ENCODE results near the gene CIC. TPM values are rescaled to one million over a fixed set of nuclear protein-coding genes. Genes with fewer than 3 reads are reported as not detected.
A peak's percentile ranks its signal among the peaks of the same experiment; 100 is the strongest.

The CIC gene
- total RNA-seq, 4 donors from 2014 or later, result 31.4 to 69.4 (median 49.0) TPM

DNA sequence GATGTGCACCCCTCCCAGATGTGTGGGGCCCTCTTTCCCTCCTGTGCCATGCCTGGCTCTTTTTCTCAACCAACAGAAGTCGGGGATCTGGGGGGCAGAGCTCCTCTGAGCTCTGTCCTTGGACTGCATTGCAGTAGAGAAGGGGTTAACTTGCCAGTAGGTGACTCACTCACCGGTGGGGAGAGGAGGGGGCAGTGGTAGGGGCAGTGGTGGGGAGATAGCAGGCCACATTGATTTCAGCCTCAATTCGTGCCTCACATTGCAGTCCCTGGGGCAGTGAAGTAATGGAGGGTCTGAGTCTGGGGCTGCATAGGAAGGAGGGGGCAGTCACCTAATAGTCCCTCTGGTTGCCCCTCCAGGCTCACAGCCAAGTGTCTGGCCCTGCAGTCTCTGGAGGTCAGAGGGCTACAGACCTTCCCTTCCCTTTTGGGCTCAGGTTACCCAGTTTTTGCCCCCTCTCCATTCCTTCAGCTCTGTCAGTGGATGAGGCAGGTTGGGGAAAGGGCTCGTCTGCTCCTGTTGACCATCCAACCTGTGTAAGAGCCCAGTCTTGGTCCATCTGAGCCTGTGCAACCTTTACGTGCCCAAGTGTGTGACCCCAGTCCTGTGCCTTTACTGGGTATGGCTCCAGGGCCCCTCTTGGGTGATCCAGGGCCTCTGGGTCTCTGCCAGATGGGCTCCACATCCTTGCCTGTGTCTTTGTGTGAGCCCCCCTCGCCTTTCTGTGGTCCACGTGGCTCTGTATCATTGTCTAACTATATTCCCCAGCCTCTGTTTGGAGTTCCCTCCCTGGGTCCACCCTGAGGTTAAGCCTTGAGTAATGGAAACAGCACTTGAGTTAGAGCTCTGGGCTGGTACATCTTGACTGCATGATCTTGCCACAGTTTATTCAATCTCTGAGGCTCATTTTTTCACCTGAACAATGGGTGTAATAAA is 13.0 kb downstream of the CIC start:
- ATAC-seq, result no peak
- TF ChIP-seq, protein P1, sequence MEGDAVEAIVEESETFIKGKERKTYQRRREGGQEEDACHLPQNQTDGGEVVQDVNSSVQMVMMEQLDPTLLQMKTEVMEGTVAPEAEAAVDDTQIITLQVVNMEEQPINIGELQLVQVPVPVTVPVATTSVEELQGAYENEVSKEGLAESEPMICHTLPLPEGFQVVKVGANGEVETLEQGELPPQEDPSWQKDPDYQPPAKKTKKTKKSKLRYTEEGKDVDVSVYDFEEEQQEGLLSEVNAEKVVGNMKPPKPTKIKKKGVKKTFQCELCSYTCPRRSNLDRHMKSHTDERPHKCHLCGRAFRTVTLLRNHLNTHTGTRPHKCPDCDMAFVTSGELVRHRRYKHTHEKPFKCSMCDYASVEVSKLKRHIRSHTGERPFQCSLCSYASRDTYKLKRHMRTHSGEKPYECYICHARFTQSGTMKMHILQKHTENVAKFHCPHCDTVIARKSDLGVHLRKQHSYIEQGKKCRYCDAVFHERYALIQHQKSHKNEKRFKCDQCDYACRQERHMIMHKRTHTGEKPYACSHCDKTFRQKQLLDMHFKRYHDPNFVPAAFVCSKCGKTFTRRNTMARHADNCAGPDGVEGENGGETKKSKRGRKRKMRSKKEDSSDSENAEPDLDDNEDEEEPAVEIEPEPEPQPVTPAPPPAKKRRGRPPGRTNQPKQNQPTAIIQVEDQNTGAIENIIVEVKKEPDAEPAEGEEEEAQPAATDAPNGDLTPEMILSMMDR (IDR thresholded peaks at IDR 0.05), result no peak
- no peak for TF ChIP-seq POLR2A (IDR thresholded peaks at IDR 0.05)
- TF ChIP-seq POLR2AphosphoS5 (IDR thresholded peaks at IDR 0.05), result no peak
- no peak for TF ChIP-seq EP300 (IDR thresholded peaks at IDR 0.05)
- peak overlapping the region; percentile 91 to 99 (median 98) for H3K27ac ChIP-seq
- H3K4me3 ChIP-seq, result peak overlapping the region in 1 of 2 donors; percentile 93
- WGBS, 2 donors (ENCODE audit: low coverage in 1 of 2), result 10 to 13% methylated on average over 1 to 3 of the region's 7 CpGs
- H3K9me3 ChIP-seq, result no peaks in the 10 kb centered on the region
- no peaks in the 10 kb centered on the region for H3K27me3 ChIP-seq
- peaks cover 0 to 5% of the 10 kb centered on the region in 2 donors for H3K36me3 ChIP-seq
- H3K4me1 ChIP-seq, result peaks cover 0 to 88% (median 67%) of the 10 kb centered on the region in 3 donors

- H3K4me1 ChIP-seq, result peaks cover 0 to 84% (median 62%) of the 10 kb centered on the region in 3 donors
- H3K27ac ChIP-seq, result peak overlapping the region; percentile 91 to 99 (median 98)
- no peaks in the 10 kb centered on the region for H3K9me3 ChIP-seq
- ATAC-seq, result no peak
- 25 to 30% methylated on average over 2 to 3 of the region's 4 CpGs for WGBS, 2 donors (ENCODE audit: low coverage in 1 of 2)
- TF ChIP-seq, protein P1 (IDR thresholded peaks at IDR 0.05), result no peak
- TF ChIP-seq POLR2AphosphoS5 (IDR thresholded peaks at IDR 0.05), result no peak
- TF ChIP-seq POLR2A (IDR thresholded peaks at IDR 0.05), result no peak
- TF ChIP-seq EP300 (IDR thresholded peaks at IDR 0.05), result no peak
- H3K4me3 ChIP-seq, result peak overlapping the region in 1 of 2 donors; percentile 68
- H3K27me3 ChIP-seq, result no peaks in the 10 kb centered on the region
- peaks cover 0 to 12% of the 10 kb centered on the region in 2 donors for H3K36me3 ChIP-seq
These were observed 13.8 kb downstream of the CIC start for GRCh38 chr19:42282819-42283187.

- peak; percentile 78 for ATAC-seq
- peak; percentile 46 to 49 for TF ChIP-seq POLR2A (IDR thresholded peaks at IDR 0.05)
- peak; percentile 46 for TF ChIP-seq POLR2AphosphoS5 (IDR thresholded peaks at IDR 0.05)
- TF ChIP-seq, protein P1 (IDR thresholded peaks at IDR 0.05), result peak in 2 of 4 experiments; percentile 11 to 28
- TF ChIP-seq EP300 (IDR thresholded peaks at IDR 0.05), result no peak
- H3K4me1 ChIP-seq, result peaks cover 0 to 78% (median 55%) of the 10 kb centered on the region in 3 donors
These were observed 14.4 kb downstream of the CIC start for GRCh38 chr19:42283188-42284065.

GRCh38 chr19:42284066-42284501 is 15.0 kb downstream of the CIC start:
- no peaks in the 10 kb centered on the region for H3K9me3 ChIP-seq
- peak; percentile 63 for ATAC-seq
- peaks cover 0 to 24% of the 10 kb centered on the region in 2 donors for H3K36me3 ChIP-seq
- H3K4me1 ChIP-seq, result peaks cover 0 to 72% (median 49%) of the 10 kb centered on the region in 3 donors
- H3K27me3 ChIP-seq, result no peaks in the 10 kb centered on the region
- TF ChIP-seq EP300 (IDR thresholded peaks at IDR 0.05), result no peak
- TF ChIP-seq, protein P1 (IDR thresholded peaks at IDR 0.05), result peak in 1 of 4 experiments; percentile 10
- TF ChIP-seq POLR2AphosphoS5 (IDR thresholded peaks at IDR 0.05), result no peak
- TF ChIP-seq POLR2A (IDR thresholded peaks at IDR 0.05), result peak; percentile 55 to 88
- H3K4me3 ChIP-seq, result peak overlapping the region; percentile 38 to 68
- WGBS, 2 donors (ENCODE audit: low coverage in 1 of 2), result no CpG with 5 or more reads among the region's 76 CpGs
- peak overlapping the region; percentile 31 to 99 (median 98) for H3K27ac ChIP-seq

More at GRCh38 chr19:42283188-42284065, 14.4 kb downstream of the CIC start:
- peak overlapping the region; percentile 38 to 68 for H3K4me3 ChIP-seq
- peaks cover 0 to 18% of the 10 kb centered on the region in 2 donors for H3K36me3 ChIP-seq
- H3K27me3 ChIP-seq, result no peaks in the 10 kb centered on the region
- H3K27ac ChIP-seq, result peak overlapping the region; percentile 91 to 99 (median 98)
- H3K9me3 ChIP-seq, result no peaks in the 10 kb centered on the region
- WGBS, 2 donors (ENCODE audit: low coverage in 1 of 2), result 4 to 5% methylated on average over 10 of the region's 74 CpGs
